Measurements from ENCODE around the gene IKZF2.

The IKZF2 gene

GRCh38 chr2:212973347-212973746, 178.1 kb downstream of the IKZF2 start:
- no peak overlapping the region for H3K27ac ChIP-seq (replicated peaks)
- TF ChIP-seq REST (IDR thresholded peaks at IDR 0.05; ENCODE audit: insufficient replicate concordance, low read depth) (no peak), CTCF (IDR thresholded peaks at IDR 0.05; ENCODE audit: insufficient read depth, low read length) (no peak), SPI1 (IDR thresholded peaks at IDR 0.05; ENCODE audit: borderline replicate concordance, low read depth) (no peak), GABPA (IDR thresholded peaks at IDR 0.05; ENCODE audit: low read depth) (no peak), POLR2AphosphoS5 (IDR thresholded peaks at IDR 0.05; ENCODE audit: low read depth) (no peak)
- no peaks in the 10 kb centered on the region for H3K27me3 ChIP-seq (ENCODE audit: insufficient read depth, poor library complexity, severe bottlenecking)
- no peak overlapping the region for H3K4me3 ChIP-seq (replicated peaks; ENCODE audit: insufficient read depth, low read length)
- no peak for DNase-seq (ENCODE audit: low read depth in 1 of 2, low spot score in 1 of 2)

- no peak overlapping the region for H3K27ac ChIP-seq (replicated peaks)
- TF ChIP-seq POLR2AphosphoS5 (IDR thresholded peaks at IDR 0.05; ENCODE audit: low read depth), result no peak
- no peak for TF ChIP-seq CTCF (IDR thresholded peaks at IDR 0.05; ENCODE audit: insufficient read depth, low read length)
- no peak for TF ChIP-seq GABPA (IDR thresholded peaks at IDR 0.05; ENCODE audit: low read depth)
- no peak for TF ChIP-seq REST (IDR thresholded peaks at IDR 0.05; ENCODE audit: insufficient replicate concordance, low read depth)
- no peak for TF ChIP-seq SPI1 (IDR thresholded peaks at IDR 0.05; ENCODE audit: borderline replicate concordance, low read depth)
- DNase-seq (ENCODE audit: low read depth in 1 of 2, low spot score in 1 of 2), result no peak
Observed at GRCh38 chr2:212970132-212970531, 181.3 kb downstream of the IKZF2 start.

GRCh38 chr2:212968284-212969081, 182.9 kb downstream of the IKZF2 start:
- Histone ChIP-seq H3K4me3 (replicated peaks; ENCODE audit: insufficient read depth, low read length) (no peak overlapping the region), H3K27ac (replicated peaks) (no peak overlapping the region), H3K27me3 (ENCODE audit: insufficient read depth, poor library complexity, severe bottlenecking) (no peaks in the 10 kb centered on the region)
- DNase-seq (ENCODE audit: low read depth in 1 of 2, low spot score in 1 of 2), result no peak
- no peak for TF ChIP-seq GABPA (IDR thresholded peaks at IDR 0.05; ENCODE audit: low read depth)
- TF ChIP-seq SPI1 (IDR thresholded peaks at IDR 0.05; ENCODE audit: borderline replicate concordance, low read depth), result no peak
- TF ChIP-seq REST (IDR thresholded peaks at IDR 0.05; ENCODE audit: insufficient replicate concordance, low read depth), result no peak
- TF ChIP-seq POLR2AphosphoS5 (IDR thresholded peaks at IDR 0.05; ENCODE audit: low read depth), result no peak
- TF ChIP-seq CTCF (IDR thresholded peaks at IDR 0.05; ENCODE audit: insufficient read depth, low read length), result no peak

More at GRCh38 chr2:212970132-212970531, 181.3 kb downstream of the IKZF2 start:
- Histone ChIP-seq H3K27me3 (ENCODE audit: insufficient read depth, poor library complexity, severe bottlenecking) (no peaks in the 10 kb centered on the region), H3K4me3 (replicated peaks; ENCODE audit: insufficient read depth, low read length) (no peak overlapping the region)

Measured in HL-60 (cell line).